ENCODE results near the gene PDIK1L.

The PDIK1L gene

GRCh38 chr1:26124418-26125331, 13.1 kb downstream of the PDIK1L start:
- no peak for DNase-seq

- no peak for DNase-seq
Observed at GRCh38 chr1:26125382-26125781, 13.8 kb downstream of the PDIK1L start.

- no peak for DNase-seq
Observed at GRCh38 chr1:26125946-26126320, 14.3 kb downstream of the PDIK1L start.

- no peak for DNase-seq
Observed at GRCh38 chr1:26126321-26127084, 14.9 kb downstream of the PDIK1L start.

- no peak for DNase-seq
Observed at GRCh38 chr1:26127235-26128163, 15.9 kb downstream of the PDIK1L start.

- no peak for DNase-seq
Observed at GRCh38 chr1:26129778-26130177, 18.2 kb downstream of the PDIK1L start.

- no peak for DNase-seq
Observed at GRCh38 chr1:26130695-26131094, 19.1 kb downstream of the PDIK1L start.

GRCh38 chr1:26132128-26132833, 20.7 kb downstream of the PDIK1L start:
- no peak for DNase-seq

- no peak for DNase-seq
Observed at GRCh38 chr1:26132834-26133167, 21.2 kb downstream of the PDIK1L start.

- no peak for DNase-seq
Observed at GRCh38 chr1:26134466-26134865, 22.8 kb downstream of the PDIK1L start.

GRCh38 chr1:26138974-26139558, 27.4 kb downstream of the PDIK1L start:
- no peak for DNase-seq

- DNase-seq = no peak
Observed at GRCh38 chr1:26142159-26142558, 30.5 kb downstream of the PDIK1L start.

GRCh38 chr1:26145041-26145959, 33.7 kb downstream of the PDIK1L start:
- peak; percentile 79 for DNase-seq

GRCh38 chr1:26145960-26146294, 34.3 kb downstream of the PDIK1L start:
- DNase-seq = no peak

GRCh38 chr1:26148887-26149286, 37.3 kb downstream of the PDIK1L start:
- DNase-seq = no peak

- DNase-seq = no peak
Observed at GRCh38 chr1:26153966-26154532, 42.4 kb downstream of the PDIK1L start.

- DNase-seq = no peak
Observed at GRCh38 chr1:26154750-26155149, 43.1 kb downstream of the PDIK1L start.

GRCh38 chr1:26155370-26156284, 44.0 kb downstream of the PDIK1L start:
- DNase-seq = no peak

GRCh38 chr1:26156285-26157038, 44.8 kb downstream of the PDIK1L start:
- DNase-seq = no peak

All from EL (cell line).